Measurements from ENCODE around the gene PATE3. TPM values are rescaled to one million over a fixed set of nuclear protein-coding genes. Genes with fewer than 3 reads are reported as not detected.

Gene PATE3
- polyA plus RNA-seq, 1 donor from 2014 or later, result not detected

DNA sequence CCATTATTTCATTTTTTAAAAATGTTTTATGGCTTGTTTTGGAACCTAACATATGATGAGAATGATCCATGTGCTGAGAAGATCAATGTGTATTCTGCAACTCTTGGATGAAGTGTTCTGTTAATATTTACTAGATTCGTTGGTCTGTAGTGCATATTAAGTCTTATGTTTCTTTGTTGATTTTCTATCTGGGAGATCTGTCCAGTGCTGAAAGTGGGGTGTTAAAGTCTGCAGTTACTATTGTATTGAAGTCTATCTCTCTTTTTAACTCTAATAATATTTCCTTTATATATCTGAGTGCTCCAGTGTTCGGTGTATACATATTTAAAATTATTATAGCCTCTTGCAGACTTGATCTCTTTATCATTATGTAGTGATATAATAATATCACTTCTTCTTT lies 11.9 kb downstream of the PATE3 start:
- peaks cover 10% of the 10 kb centered on the region for H3K9me3 ChIP-seq (ENCODE audit: low read length)

GRCh38 chr11:125802387-125802786 lies 14.5 kb downstream of the PATE3 start:
- H3K9ac ChIP-seq (ENCODE audit: low read length), result no peak overlapping the region
- H3F3A ChIP-seq (ENCODE audit: insufficient read depth, low read length, poor library complexity, severe bottlenecking), result no peaks in the 10 kb centered on the region
- H3K27me3 ChIP-seq (ENCODE audit: insufficient read depth, low read depth, low read length), result no peaks in the 10 kb centered on the region
- no peak overlapping the region for H3K4me2 ChIP-seq (ENCODE audit: low read length)
- no peak overlapping the region for H3K4me3 ChIP-seq (ENCODE audit: low read length)
- no peaks in the 10 kb centered on the region for H3K79me2 ChIP-seq (replicated peaks; ENCODE audit: insufficient read depth, low read length)
- H2AFZ ChIP-seq (ENCODE audit: low read depth, low read length), result no peak overlapping the region
- H4K20me1 ChIP-seq (ENCODE audit: insufficient read depth), result no peaks in the 10 kb centered on the region
- no peaks in the 10 kb centered on the region for H3K36me3 ChIP-seq (ENCODE audit: insufficient read depth, low read length)
- H3K9me2 ChIP-seq (ENCODE audit: insufficient read depth, low read length), result no peaks in the 10 kb centered on the region
- peaks cover 10% of the 10 kb centered on the region for H3K9me3 ChIP-seq (ENCODE audit: low read length)
- no peak overlapping the region for H3K27ac ChIP-seq (ENCODE audit: low read length)
- TF ChIP-seq CTCF (IDR thresholded peaks at IDR 0.05; ENCODE audit: poor library complexity, severe bottlenecking), result no peak
- TF ChIP-seq REST (IDR thresholded peaks at IDR 0.05; ENCODE audit: borderline replicate concordance), result no peak
- TF ChIP-seq RAD21 (conservative IDR thresholded peaks at IDR 0.05), result no peak
- TF ChIP-seq EP300 (conservative IDR thresholded peaks at IDR 0.05; ENCODE audit: poor library complexity, severe bottlenecking), result no peak
- no peak for TF ChIP-seq SMC3 (conservative IDR thresholded peaks at IDR 0.05; ENCODE audit: poor library complexity)
- TF ChIP-seq TAF1 (IDR thresholded peaks at IDR 0.05; ENCODE audit: low read depth), result no peak
- no peak for TF ChIP-seq POLR2AphosphoS5 (IDR thresholded peaks at IDR 0.05)

More for the DNA sequence above, 11.9 kb downstream of the PATE3 start:
- no peaks in the 10 kb centered on the region for H3K27me3 ChIP-seq (ENCODE audit: insufficient read depth, low read depth, low read length)
- H3K79me2 ChIP-seq (replicated peaks; ENCODE audit: insufficient read depth, low read length), result no peaks in the 10 kb centered on the region
- H4K20me1 ChIP-seq (ENCODE audit: insufficient read depth), result no peaks in the 10 kb centered on the region
- no peak overlapping the region for H3K4me3 ChIP-seq (ENCODE audit: low read length)
- TF ChIP-seq CTCF (IDR thresholded peaks at IDR 0.05; ENCODE audit: poor library complexity, severe bottlenecking) (no peak), REST (IDR thresholded peaks at IDR 0.05; ENCODE audit: borderline replicate concordance) (no peak), EZH2 (IDR thresholded peaks at IDR 0.05; ENCODE audit: borderline replicate concordance, insufficient read depth, low read length, poor library complexity, severe bottlenecking) (no peak), TAF1 (IDR thresholded peaks at IDR 0.05; ENCODE audit: low read depth) (no peak), EP300 (conservative IDR thresholded peaks at IDR 0.05; ENCODE audit: poor library complexity, severe bottlenecking) (no peak), SMC3 (conservative IDR thresholded peaks at IDR 0.05; ENCODE audit: poor library complexity) (no peak), POLR2AphosphoS5 (IDR thresholded peaks at IDR 0.05) (no peak), MXI1 (conservative IDR thresholded peaks at IDR 0.05; ENCODE audit: poor library complexity, severe bottlenecking) (no peak)
- H3K27ac ChIP-seq (ENCODE audit: low read length), result no peak overlapping the region
- no peak overlapping the region for H3K4me2 ChIP-seq (ENCODE audit: low read length)
- no peaks in the 10 kb centered on the region for H3F3A ChIP-seq (ENCODE audit: insufficient read depth, low read length, poor library complexity, severe bottlenecking)
- H3K9me2 ChIP-seq (ENCODE audit: insufficient read depth, low read length), result no peaks in the 10 kb centered on the region
- H3K9ac ChIP-seq (ENCODE audit: low read length), result no peak overlapping the region
- no peak overlapping the region for H2AFZ ChIP-seq (ENCODE audit: low read depth, low read length)
- H3K36me3 ChIP-seq (ENCODE audit: insufficient read depth, low read length), result no peaks in the 10 kb centered on the region

All from neural cell (in vitro differentiated cells).